RWPE2 (cell line): ENCODE data around the gene TTLL8.

Experiments
- ATAC-seq: fragments of 200-7000 bp; cut with Tn5 transposase; 3 replicates; pipeline ENCODE4 v1.9.1; 2021; ENCODE audit warnings: low read depth
- DNase-seq: peaks from one replicate; pipeline ENCODE4 v3.0.0-alpha.2; 2020; ENCODE audit warnings: low spot score
- H3K27ac ChIP-seq: fragments of 450-650 bp; 2 replicates; pipeline ENCODE4 v1.5.1; 2017; ENCODE audit warnings: mild to moderate bottlenecking; ENCODE audit not compliant: poor library complexity, severe bottlenecking
- H3K27me3 ChIP-seq: fragments of 250-450 bp; sonication (Bioruptor Pico); 2 replicates; pipeline ENCODE4 v1.5.1; 2021; ENCODE audit warnings: mild to moderate bottlenecking, moderate library complexity; ENCODE audit not compliant: insufficient read depth, poor library complexity, severe bottlenecking
- H3K36me3 ChIP-seq: fragments of 250-450 bp; sonication (Bioruptor Pico); 2 replicates; pipeline ENCODE4 v1.5.1; 2020; ENCODE audit warnings: low read depth, mild to moderate bottlenecking, moderate library complexity
- H3K4me1 ChIP-seq: fragments of 250-450 bp; sonication (Bioruptor Pico); 2 replicates; pipeline ENCODE4 v1.5.1; 2021; ENCODE audit warnings: mild to moderate bottlenecking, moderate library complexity; ENCODE audit not compliant: insufficient read depth, poor library complexity, severe bottlenecking
- H3K4me3 ChIP-seq: fragments of 250-450 bp; sonication (Bioruptor Pico); 2 replicates; pipeline ENCODE4 v1.5.1; 2021; ENCODE audit warnings: mild to moderate bottlenecking, moderate library complexity; ENCODE audit not compliant: severe bottlenecking
- H3K9me3 ChIP-seq: fragments of 250-450 bp; sonication (Bioruptor Pico); 2 replicates; pipeline ENCODE4 v1.5.1; 2021; ENCODE audit warnings: mild to moderate bottlenecking, moderate library complexity; ENCODE audit not compliant: severe bottlenecking
- TF ChIP-seq, protein P1 (sequence below): fragments of 450-650 bp; IDR thresholded peaks from one replicate; pipeline ENCODE4 v1.5.1; 2017; ENCODE audit warnings: mild to moderate bottlenecking, moderate library complexity; ENCODE audit not compliant: poor library complexity, severe bottlenecking

Gene TTLL8

GRCh38 chr22:50025993-50026392 lies 32.1 kb downstream of the TTLL8 start:
- no peaks in the 10 kb centered on the region for H3K36me3 ChIP-seq
- no peak for DNase-seq
- no peaks in the 10 kb centered on the region for H3K4me1 ChIP-seq
- ATAC-seq, result no peak
- H3K4me3 ChIP-seq, result no peak overlapping the region
- no peak overlapping the region for H3K27ac ChIP-seq
- H3K9me3 ChIP-seq, result no peaks in the 10 kb centered on the region
- H3K27me3 ChIP-seq, result peaks cover 5% of the 10 kb centered on the region
- TF ChIP-seq, protein P1, sequence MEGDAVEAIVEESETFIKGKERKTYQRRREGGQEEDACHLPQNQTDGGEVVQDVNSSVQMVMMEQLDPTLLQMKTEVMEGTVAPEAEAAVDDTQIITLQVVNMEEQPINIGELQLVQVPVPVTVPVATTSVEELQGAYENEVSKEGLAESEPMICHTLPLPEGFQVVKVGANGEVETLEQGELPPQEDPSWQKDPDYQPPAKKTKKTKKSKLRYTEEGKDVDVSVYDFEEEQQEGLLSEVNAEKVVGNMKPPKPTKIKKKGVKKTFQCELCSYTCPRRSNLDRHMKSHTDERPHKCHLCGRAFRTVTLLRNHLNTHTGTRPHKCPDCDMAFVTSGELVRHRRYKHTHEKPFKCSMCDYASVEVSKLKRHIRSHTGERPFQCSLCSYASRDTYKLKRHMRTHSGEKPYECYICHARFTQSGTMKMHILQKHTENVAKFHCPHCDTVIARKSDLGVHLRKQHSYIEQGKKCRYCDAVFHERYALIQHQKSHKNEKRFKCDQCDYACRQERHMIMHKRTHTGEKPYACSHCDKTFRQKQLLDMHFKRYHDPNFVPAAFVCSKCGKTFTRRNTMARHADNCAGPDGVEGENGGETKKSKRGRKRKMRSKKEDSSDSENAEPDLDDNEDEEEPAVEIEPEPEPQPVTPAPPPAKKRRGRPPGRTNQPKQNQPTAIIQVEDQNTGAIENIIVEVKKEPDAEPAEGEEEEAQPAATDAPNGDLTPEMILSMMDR, result no peak

- no peak for DNase-seq
- H3K4me1 ChIP-seq, result no peaks in the 10 kb centered on the region
- no peak for ATAC-seq
- H3K36me3 ChIP-seq, result no peaks in the 10 kb centered on the region
- no peak overlapping the region for H3K27ac ChIP-seq
- TF ChIP-seq, protein P1, result no peak
- no peaks in the 10 kb centered on the region for H3K9me3 ChIP-seq
- H3K27me3 ChIP-seq, result no peaks in the 10 kb centered on the region
- H3K4me3 ChIP-seq, result no peak overlapping the region
These were observed 35.8 kb downstream of the TTLL8 start for GRCh38 chr22:50022171-50022819.

GRCh38 chr22:50020606-50021005 lies 37.5 kb downstream of the TTLL8 start:
- Histone ChIP-seq H3K36me3 (no peaks in the 10 kb centered on the region), H3K9me3 (no peaks in the 10 kb centered on the region), H3K27me3 (no peaks in the 10 kb centered on the region), H3K27ac (no peak overlapping the region), H3K4me3 (no peak overlapping the region), H3K4me1 (peaks cover 7% of the 10 kb centered on the region)
- ATAC-seq (no peak), DNase-seq (no peak)
- TF ChIP-seq, protein P1, result no peak

GRCh38 chr22:50019316-50019715 lies 38.8 kb downstream of the TTLL8 start:
- Histone ChIP-seq H3K36me3 (no peaks in the 10 kb centered on the region), H3K9me3 (no peaks in the 10 kb centered on the region), H3K4me1 (peaks cover 7% of the 10 kb centered on the region), H3K27me3 (peaks cover 7% of the 10 kb centered on the region), H3K27ac (no peak overlapping the region), H3K4me3 (no peak overlapping the region)
- DNase-seq (no peak), ATAC-seq (no peak)
- TF ChIP-seq, protein P1, result no peak

DNA sequence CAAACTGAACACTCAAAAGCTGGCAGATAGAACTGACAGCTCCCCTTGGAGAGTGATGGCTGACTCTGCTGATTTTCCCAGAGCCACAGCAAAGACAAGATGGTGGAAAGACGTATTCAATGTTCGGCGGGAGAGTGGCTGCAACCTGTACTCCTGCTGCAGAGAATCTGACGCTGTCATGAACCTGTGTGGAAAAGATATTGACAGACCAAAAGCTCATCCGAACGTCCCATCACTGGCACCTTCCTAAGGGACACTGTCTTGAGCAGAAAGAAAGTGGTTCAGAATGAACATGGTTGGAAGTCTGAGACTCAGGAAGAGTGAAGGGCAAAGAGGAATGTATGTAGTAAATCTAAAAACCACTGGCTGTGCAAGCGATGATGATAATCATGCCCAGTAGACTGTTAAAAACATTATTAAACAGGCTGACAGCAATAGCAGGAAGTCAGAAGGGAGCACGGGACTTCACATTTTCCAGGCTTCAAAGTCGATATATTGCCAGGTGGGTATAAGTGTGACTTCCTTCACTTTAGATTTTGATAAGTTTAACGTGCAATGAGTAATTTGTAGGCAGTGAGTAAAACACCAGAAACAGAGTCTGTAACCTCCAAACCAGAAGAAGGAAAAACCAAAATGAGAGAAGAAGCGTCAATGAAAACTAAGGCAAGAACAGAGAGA lies 39.4 kb downstream of the TTLL8 start:
- no peak for ATAC-seq
- Histone ChIP-seq H3K9me3 (no peaks in the 10 kb centered on the region), H3K4me1 (peaks cover 7% of the 10 kb centered on the region), H3K27ac (no peak overlapping the region), H3K4me3 (no peak overlapping the region), H3K27me3 (peaks cover 12% of the 10 kb centered on the region), H3K36me3 (no peaks in the 10 kb centered on the region)
- DNase-seq, result no peak
- TF ChIP-seq, protein P1, result no peak
